Tibial nerve (tissue), 4 donors: ENCODE measurements around the gene ATAT1.

Source experiments
- CTCF ChIP-seq, 5 experiments: fragments of 200-600 bp in 3 of 5; fragments of 450-650 bp in 2 of 5; sonication (generic) in 3 of 5; IDR thresholded peaks; one replicate each; pipeline ENCODE4 v1.5.1; 2016 to 2019; ENCODE audit warnings: antibody characterized with exemption in 5 of 5, mild to moderate bottlenecking in 3 of 5, moderate library complexity in 2 of 5
- EP300 ChIP-seq, 2 donors: sonication (generic); formaldehyde crosslinking; IDR thresholded peaks; one replicate each; pipeline ENCODE4 v1.6.1; 2017; ENCODE audit warnings: antibody characterized with exemption in 2 of 2, mild to moderate bottlenecking in 1 of 2

- TF ChIP-seq CTCF (IDR thresholded peaks at IDR 0.05) (no peak), EP300 (IDR thresholded peaks at IDR 0.05) (no peak)
These were observed 53.3 kb downstream of the ATAT1 start for GRCh38 chr6:30679765-30680535.
